AG09309 (cell line): ENCODE measurements around the gene HNRNPH1.
"Not testable (repeated sequence)": the region's sequence is repeated elsewhere in the genome, so short reads cannot be mapped to it uniquely, and the experiment has no call there.

Experiments used
- DNase-seq: peaks from one replicate; pipeline ENCODE4 v3.0.0-alpha.2; 2010; ENCODE audit warnings: low read depth
- H3K4me3 ChIP-seq: 2 replicates; pipeline ENCODE4 v1.5.1; 2011; ENCODE audit warnings: mild to moderate bottlenecking, low read depth, low read length, moderate library complexity; ENCODE audit not compliant: control insufficient read depth
- TF ChIP-seq, protein P1 (sequence below): IDR thresholded peaks from 2 replicates; pipeline ENCODE4 v1.5.1; 2011; ENCODE audit warnings: mild to moderate bottlenecking, low read depth, low read length, inconsistent platforms; ENCODE audit not compliant: insufficient read depth, control insufficient read depth; ENCODE audit errors: missing control alignments

The HNRNPH1 gene

DNA sequence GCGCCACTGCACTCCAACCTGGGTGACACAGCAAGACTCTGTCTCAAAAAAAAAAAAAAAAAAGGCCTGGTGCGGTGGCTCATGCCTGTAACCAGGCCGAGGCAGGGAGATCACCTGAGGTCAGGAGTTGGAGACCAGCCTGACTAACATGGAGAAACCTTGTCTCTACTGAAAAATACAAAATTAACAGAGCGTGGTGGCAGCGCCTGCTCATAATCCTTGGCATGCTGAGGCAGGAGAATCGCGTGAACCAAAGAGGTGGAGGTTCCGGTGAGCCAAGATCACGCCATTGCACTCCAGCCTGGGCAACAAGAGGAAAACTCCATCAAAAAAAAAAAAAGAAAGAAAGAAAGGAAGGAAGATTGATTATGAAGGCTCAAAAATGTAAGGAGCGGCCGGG, 15.8 kb upstream of the HNRNPH1 start:
- not testable (repeated sequence) for DNase-seq, H3K4me3 ChIP-seq

DNA sequence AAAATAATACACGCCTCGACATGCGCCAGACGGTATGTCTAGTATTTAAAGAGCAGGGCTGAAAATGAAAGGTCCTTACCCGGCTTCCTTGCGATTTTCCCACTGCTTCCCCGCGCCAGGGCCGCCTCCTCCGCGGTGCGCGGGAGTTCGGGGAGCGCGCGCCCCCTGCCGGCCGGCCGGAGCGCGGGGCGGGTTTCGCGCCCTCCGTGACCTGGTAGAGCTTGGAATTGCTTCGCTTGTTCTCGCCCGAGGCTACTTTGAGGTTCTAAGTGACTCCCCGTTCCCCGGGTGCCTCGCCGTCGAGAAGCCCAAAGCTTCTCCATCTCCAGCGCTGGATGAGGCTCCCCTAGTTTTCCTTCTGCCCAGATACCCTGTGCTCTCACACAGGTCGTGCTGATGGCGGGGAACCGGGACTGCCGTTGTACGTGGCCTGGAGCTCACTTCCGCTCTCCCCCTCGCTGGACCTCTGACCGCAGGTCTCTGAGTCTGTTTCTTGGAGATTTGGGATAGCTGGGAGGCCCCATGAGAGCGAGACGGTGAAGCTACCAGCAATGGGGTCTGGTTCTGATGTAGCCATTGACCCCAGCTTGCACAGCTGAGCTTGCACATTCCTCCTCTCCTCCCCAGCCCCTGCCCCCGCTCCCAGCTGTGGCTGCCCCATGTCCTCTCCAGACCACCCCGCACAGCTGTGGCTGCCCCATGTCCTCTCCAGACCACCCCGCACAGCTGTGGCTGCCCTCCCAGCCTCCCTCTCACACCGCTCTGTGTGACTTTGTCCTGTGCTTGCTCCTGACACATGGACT, 11.1 kb upstream of the HNRNPH1 start:
- not testable (repeated sequence) for H3K4me3 ChIP-seq, DNase-seq

DNA sequence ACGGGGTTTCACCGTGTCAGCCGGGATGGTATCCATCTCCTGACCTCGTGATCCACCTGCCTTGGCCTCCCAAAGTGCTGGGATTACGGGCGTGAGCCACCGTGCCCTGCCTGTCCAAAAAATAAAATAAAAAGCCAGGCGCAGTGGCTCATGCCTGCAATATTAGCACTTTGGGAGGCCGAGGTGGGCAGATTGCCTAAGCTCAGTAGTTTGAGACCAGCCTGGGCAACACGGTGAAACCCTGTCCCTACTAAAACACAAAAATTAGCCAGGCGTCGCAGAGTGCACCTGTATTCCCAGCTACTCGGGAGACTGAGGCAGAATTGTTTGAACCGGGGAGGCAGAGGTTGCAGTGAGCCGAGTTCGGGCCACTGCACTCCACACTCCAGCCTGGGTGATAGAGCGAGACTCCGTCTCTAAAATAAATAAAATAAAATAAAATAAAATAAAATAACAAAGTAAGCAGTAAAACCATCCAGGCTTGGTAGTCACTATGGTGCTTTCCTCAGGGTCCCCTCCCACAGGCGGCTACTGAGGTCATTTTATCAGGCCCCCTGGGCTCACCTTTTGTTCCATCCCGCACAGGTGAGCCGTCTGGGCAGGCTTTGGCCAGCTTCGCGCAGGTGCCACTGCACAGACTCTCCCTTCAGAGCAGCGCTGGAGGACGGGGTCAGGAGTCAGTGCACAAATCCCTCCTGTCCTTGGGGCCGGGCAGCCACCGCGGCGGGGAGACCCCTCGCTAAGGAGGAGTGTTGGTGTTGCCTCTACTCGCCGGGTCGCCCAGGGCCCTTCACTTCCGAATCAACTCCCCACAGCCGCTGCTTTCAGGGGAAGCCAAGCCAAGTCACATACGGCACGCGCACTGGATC, 10.3 kb upstream of the HNRNPH1 start:
- H3K4me3 ChIP-seq: peak overlapping the region; percentile 38
- not testable (repeated sequence) for DNase-seq

DNA sequence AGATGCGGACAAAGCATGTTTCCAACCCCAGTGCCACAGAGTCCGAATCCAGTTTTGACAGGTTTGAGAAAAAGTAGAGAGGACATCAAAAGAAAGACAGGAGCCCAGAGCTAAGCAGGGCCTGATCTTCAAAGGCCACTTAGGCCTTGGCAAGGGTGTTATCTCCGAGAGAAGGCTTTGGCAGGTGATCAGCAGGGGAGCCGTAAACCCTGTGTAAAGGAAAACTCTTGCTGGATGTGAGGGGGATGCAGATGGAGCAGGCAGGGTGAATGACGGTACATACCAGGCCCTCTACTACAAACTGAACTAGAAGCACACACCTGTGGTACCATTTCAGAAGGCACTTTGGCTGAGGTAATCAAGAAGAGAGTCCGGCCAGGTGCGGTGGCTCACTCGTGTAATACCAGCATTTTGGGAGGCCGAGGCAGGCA, 1.4 kb upstream of the HNRNPH1 start:
- TF ChIP-seq, protein P1, sequence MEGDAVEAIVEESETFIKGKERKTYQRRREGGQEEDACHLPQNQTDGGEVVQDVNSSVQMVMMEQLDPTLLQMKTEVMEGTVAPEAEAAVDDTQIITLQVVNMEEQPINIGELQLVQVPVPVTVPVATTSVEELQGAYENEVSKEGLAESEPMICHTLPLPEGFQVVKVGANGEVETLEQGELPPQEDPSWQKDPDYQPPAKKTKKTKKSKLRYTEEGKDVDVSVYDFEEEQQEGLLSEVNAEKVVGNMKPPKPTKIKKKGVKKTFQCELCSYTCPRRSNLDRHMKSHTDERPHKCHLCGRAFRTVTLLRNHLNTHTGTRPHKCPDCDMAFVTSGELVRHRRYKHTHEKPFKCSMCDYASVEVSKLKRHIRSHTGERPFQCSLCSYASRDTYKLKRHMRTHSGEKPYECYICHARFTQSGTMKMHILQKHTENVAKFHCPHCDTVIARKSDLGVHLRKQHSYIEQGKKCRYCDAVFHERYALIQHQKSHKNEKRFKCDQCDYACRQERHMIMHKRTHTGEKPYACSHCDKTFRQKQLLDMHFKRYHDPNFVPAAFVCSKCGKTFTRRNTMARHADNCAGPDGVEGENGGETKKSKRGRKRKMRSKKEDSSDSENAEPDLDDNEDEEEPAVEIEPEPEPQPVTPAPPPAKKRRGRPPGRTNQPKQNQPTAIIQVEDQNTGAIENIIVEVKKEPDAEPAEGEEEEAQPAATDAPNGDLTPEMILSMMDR: no peak
- DNase-seq: no peak
- H3K4me3 ChIP-seq: peak overlapping the region; percentile 71

DNA sequence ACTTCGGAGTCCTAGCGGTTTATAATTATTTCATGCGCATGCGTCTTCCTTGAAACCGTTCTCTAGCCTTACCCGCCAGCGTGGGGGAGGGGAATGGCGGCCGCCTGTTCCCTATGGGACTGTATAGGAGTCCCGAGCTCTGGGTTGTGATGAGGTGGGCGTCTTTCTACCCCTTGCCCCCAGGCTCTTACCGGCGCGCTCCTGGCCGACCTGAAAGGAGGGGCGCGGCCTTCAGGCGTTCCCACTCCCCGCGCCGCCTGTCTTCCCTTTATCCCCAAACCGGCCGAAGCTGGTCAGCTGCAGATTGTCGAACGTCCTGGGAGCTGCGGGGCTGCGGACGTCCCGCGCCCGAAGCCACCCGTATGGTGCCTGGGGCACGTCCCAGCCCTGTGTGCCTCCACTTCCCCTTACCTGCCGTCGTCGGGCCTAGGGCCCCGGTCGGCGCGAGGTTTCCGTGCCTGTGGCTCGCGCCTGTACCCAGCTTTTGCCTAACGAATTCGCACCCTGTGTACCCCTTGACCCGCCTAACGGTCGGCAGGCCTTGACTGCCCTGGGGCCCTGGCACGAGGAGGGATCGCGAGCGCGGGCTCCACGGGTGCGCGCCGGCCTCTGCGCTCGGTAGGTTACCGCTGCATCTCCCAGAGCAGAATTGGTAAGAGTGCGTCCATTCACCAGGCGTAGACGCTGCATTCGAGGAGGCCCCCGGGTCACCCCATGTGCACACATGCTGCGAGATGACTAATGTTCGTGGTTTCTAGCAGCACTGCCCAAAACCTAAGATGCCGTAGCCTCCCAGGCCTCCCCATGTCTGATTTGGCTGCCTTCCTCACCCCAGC, 653 bp upstream of the HNRNPH1 start:
- peak; percentile 62 for DNase-seq
- peak overlapping the region; percentile 71 for H3K4me3 ChIP-seq

DNA sequence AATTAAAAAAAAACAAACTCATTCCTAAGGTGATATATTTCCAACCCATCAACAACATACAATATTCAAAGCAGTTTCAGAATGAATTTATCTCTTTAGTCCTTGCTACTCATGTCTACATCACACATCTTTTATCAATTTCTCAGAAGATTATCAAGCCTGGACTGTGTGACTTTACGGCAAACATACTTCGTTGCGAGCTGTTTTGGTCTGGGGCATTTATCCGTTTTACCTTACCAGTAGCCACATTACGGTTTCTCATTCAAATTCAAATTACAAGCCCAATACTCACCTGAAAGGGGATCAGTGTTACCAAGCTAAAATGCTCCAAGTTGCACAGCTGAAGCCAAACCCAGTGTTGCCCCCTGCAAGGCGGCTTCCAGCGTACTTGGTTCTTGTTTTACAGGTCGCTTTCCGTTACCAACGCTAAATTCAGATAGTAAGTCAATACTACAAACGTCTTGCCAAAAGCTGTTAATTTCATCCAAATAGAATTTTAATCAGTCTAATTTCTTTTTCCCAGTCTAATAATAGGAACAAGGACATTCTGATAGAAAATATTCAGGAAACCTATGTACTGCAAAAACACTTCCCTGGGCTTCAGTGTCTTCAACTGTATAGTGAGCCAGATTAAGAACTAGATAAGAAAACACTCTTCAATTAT, 1.8 kb downstream of the HNRNPH1 start:
- TF ChIP-seq, protein P1: no peak
- DNase-seq: no peak
- H3K4me3 ChIP-seq: peak overlapping the region; percentile 63

More for the DNA sequence above, 653 bp upstream of the HNRNPH1 start:
- TF ChIP-seq, protein P1: no peak

DNA sequence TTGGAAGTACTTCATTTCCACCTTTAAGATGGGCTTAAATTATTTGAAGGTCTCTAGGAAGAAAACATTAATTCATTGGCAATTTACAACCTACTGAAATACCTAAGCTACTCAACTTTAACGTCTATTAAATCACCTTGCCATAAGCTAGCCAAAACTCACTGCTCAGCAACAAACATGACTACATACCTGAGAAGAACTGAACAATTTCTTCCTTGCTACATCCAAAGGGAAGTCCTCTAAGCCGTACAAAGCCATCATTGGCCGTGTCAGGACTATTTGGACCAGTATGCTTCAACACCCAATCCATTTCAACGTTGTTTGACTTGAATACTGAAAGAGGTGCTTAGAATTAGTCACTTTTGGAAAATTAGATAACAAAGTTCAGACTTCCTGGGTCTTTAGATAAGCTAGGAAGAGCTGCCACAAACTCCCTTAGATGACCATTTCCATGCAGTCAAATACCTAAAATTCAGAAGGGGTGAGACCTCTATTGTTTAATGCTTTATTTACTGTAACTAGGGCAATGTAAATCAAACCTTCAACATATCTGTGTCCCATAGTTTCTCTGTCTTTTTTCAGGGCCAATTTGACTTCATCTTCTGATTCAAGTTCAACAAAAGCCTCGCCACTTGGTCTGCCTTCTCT, 2.6 kb downstream of the HNRNPH1 start:
- DNase-seq: no peak
- TF ChIP-seq, protein P1: no peak
- peak overlapping the region; percentile 63 for H3K4me3 ChIP-seq
